NCI-H748 treated with DMSO at 0.1 percent for 48 hours (cell line): ENCODE data around the gene MLYCD.

Experiments
- DNase-seq: peaks from one replicate; lab custom pipeline; 2025; lab: John Stamatoyannopoulos, UW

MLYCD gene

DNA sequence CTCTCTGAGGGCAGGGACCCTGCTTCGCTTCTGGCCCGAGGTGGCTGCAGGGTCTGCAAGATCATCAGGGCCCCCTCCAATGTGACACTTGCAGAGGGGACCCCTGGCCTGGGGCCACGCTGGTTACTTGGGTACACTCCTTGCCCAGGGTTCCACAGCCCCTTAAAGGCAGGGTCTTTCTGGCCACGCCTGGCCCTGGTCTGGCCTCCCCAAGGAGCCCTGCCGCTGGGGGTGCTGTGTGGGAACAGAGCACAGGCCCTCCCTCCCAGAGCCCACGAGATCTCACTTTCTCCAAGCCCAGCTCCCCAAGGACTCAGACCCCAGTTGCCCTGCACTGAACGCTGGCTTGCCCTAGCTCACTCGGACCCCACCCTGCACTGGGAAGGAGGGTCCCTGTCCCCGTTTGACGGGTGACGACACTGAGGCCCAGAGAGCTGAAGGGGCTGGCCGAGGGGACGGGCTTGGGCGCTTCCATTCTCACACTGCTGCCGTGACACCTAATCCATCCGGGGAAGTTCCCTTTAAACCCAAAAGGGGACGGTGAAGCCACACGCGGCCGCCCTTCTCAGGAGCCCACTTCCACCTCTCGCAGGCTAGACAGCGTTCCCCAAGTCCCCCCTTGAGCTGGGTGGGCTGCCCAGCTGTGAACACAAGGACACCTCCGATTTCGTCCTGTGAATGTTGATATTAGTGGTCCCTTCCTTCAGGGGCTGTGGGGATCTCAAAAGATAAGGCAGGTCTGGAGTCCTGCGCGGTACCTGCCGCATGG is 27.2 kb downstream of the MLYCD start:
- DNase-seq: no peak

DNA sequence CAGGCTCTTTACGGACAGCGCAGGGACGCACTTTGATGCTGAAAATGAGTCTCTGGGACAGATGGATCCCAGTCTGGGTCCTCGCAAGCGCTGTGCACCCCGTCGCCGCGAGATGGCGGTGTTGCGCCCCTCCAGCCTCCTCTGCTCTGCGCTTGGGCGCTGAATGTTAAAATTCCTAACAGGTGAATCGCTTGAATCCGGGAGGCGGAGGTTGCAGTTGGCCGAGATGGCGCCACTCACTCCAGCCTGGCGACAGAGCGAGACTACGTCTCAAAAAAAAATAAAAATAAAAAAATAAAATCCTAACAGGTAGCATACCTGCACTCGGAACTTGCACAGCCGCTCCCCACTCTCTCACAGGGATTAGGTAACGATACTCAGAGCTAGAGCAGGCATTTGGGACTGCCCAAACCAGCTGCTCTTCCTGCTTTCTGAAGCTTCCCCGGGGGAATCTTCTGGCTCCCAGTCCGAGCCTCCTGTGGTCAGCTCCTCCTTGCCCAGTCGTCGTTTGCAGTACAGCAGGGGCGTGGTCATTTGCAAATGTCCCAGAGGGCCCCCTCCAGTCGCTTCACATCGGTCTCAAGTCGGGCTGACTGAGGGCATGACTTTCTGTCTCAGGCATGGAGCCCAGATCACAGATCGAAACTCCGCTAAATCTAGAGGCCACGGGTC is 27.9 kb downstream of the MLYCD start:
- DNase-seq: peak; percentile 34

DNA sequence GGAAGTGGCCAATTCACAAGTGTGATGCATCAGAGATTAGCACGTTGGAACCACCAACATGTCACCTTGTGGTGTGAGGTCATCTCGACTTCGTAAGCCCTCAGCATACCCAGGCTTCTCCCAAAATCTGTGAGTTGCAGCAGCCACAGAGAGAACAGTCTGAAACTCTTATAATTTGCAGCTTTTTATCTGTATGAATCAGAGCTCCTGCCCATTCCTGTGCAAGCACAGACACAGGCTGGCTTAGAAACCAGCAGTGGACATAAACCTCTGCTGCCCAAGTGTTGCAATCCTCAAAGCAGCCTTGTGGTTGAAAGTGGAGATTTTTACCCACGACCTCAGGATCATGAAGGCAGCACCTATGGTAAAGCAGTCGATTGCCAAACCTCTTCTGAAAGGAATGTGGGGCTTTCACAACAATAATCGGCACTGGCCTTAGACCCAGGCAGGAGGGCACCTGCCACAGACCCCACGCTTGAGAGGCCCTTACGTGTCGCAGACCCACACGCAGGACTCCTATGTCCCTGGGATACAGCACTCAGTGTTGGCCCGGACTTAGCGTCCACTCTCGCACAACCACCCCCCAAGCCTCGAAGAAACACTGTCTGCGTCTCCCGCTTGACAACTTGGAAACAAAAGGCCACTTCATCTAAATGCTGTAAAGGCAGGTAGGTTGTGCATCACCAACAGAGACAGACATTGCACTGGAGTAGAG is 29.6 kb downstream of the MLYCD start:
- DNase-seq: no peak

DNA sequence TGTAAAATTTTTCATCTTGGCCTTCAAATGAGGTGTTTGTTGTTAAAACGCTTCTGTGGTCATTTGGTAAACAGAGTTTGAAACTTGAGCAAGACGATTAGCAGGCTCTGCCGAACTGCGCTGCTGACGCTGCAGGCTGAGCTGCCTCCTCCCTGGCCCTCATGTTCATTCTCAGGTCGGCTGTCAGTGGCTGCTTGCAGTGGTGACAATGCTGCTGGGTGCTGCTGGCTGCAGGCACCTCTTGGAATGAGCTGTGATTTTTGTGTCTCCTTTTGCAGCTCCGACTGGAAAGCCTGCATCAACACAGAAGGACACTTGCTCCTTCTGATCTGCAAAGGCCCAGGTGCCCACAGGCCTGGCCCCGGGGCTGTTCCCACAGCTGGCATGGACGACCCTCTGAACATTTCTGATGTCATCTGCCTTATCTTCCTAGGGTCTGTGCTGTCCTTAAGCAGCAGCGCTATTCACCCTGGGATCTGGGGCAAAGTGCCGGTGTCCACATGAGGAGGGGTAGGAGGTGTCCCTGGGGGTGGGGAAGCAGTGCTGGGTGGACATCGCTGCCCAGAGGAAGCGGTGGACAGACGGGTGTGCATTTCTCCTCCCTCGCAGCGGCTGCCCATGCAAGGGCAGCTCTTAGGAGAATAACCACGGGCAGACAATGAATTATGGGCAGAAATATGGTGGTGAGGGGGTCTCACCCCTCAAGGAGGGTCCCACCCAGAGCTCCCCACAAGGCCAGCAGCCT is 31.1 kb downstream of the MLYCD start:
- no peak for DNase-seq

DNA sequence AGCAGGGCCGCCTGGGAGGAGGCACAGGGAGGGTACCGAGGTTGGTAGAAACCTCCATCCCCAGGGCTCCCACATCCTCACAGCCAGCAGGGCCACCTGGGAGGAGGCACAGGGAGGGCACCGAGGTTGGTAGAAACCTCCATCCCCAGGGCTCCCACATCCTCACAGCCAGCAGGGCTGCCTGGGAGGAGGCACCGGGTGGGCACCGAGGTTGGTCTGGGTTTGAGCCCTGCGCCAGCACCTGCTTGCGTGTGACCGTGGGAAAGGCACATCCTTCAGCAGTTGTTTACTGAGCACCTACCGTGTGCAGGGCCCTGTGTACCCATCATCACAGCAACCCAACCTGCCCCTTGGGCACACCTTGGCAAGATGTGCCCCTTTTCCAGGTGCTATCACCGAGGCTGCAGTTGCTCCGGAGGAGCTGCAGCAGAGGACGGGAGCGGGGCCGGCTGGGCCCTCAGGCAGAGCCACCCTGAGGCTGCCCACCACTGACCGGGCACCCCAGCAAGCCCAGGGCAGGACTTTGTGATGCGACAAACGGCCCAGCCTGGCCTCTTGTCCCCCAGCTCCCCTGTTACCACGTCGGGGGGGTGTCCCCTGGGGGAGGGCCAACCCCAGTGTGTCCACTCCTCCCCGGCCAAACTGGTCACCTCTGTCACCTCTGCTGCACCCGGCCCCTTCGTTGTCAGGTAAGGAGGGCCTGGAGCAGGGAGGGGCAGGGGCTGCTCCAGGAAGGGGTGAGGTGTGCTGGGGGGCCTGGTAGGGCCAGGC is 32.0 kb downstream of the MLYCD start:
- no peak for DNase-seq

DNA sequence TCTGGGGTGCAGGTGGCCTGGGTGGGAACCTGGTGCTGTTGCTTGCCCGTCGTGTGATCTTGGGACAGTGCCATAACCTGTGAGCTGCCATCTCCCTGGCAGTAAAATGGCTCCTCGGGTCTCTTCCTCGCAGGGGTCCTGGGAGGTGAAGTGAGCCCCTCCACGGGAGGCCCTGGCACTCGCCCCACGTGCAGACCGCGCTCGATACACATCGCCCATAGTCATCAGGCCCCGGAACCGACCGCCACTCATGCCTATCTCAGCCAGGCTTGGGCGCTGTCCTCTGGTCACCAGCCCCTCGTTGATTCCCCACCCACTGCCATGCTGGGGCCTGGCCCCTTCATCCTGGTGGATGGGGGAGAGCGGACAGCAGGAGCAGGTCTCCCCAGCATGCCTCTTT is 32.6 kb downstream of the MLYCD start:
- DNase-seq: no peak

DNA sequence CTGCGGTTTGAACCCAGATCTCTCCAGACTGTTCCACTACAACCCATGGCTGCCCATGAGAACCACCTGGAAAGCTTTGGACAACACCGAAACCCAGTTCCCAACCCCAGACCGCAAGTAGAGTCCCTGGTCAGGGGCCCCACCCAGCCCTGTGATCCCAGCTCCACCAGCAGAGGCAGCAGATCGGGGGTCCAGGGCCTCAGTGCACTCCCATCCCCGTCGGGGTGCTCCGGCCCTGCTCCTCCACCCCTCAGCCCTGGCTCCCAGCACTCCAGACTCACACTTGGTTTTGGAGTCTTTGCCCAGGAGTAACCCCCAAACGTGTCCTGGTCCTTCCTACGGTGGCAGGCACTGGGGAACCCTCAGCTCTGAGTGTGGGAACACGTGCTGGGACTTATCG is 33.4 kb downstream of the MLYCD start:
- no peak for DNase-seq

DNA sequence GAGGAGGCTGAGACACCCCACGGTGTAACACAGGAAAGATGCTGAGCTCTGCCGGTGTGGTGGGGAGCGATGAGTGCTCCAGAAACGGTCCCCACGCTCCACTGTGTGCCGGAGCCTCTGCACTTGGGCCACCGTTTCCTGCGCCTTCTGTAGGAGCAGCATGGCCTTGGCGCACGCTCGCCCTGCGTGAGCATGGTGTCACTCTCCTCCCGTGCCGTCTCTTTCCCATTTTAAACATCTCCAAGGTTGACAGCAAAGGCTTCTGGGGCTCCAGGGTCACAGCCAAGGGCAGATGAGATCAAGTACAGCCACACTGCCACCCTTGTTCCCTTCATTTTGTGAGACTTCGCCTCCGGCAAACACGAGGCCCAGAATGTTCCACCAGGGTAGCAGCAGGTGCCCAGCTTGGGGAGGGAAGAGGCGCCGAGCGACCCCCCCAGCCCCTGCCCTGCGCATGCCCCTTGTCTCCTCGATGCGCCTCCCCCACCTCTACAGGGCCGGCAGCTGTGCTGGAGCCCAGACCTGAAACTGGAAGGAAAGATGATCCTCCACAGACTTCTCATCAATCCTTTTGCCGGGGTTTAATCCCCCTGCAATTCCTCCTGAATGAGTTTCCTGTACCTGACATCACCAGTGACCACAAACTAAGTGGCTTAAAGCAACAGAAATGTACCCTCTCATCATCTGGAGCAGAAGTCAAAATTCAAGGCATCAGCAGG is 34.2 kb downstream of the MLYCD start:
- DNase-seq: no peak

DNA sequence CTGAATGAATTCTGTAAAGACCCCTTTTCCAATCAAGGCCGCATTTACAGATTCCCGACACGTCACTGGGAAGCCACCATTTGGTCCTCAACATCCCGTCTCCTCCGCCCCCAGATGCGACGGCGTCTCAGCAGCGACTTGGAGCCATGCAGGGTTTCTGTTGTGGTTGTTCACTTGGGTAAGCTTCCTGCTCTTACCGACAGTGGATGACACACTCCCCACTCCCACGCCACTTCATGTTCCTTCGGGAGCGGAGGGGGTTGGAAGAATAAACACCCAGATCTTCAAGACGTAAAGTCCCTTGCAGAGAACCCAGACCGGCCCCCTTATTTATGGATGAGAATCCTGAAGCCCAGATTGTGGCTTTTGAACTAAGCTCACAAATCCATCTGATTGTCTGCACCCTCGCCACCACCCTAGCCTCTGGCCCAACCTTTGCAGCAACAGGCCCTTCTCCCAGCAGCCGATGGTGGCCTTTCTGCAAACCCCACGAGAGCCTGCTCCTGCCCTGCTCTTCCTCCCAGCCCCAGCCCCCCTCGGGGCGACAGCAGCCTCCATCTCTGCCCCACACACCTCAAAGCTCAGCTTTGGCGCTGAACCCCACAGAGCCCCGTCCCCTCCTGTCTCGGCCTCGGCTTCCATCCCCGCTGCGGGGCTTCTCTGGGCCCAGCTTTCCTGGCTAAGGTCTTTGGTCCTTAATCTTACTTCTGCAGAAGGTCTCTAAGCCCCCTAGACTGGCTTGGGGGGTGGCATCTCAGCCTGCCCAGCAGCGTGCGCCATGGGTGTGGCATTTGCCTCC is 35.2 kb downstream of the MLYCD start:
- DNase-seq: no peak

DNA sequence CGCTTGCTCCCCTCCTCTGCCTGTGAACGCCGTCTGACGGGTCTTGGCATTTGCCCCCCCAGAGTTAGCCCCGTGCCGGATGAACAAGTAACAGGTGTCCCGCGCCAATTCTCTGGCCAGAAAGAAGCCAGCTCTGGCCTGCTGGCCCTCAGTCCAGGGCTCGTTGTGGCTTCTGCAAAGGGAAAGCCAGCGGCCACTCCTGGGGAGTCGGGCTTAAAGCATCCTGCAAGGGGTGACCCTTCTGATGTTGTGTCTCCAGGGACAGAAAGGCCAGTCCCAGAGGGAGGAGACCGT is 35.7 kb downstream of the MLYCD start:
- DNase-seq: no peak

DNA sequence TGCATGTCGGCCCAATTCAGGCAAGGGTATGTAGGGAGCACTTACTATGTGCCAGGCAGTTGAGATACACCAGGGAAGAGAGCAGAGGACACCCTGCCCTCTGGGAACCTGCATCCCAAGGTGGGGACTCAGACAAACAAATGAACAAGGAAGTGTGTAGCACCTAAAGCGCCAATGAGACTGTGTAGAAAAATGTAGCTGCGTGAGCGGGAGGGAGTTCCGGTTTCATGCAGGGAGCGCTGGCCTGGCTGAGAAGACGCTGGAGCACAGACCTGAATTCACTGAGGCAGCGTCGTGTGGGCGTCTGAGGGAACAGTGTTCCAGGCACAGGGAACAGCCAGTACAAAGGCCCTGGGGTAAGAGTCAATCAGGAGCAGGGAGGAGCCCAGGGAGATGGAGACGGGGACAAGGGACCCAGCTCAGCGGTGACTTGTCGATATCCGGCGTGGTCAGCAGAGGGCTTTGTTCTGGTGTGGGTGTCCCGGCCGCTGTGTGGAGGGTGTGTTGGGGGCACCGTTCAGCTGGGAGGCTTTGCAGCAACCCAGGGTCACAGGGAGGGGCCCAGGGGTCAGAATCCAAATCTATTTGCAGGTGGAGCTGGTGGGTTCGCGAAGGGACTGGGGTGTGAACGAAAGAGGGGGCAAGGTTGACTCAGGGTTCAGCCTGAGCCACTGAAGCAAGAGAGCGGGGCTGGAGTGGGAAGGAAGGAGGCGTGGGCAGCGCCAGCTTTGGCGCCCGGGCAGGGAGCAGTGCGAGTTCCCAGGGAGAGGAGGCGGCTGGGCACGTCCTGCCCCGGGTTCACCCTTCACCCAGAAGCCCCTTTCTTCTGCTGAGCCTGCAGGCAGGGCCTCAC is 36.3 kb downstream of the MLYCD start:
- no peak for DNase-seq

DNA sequence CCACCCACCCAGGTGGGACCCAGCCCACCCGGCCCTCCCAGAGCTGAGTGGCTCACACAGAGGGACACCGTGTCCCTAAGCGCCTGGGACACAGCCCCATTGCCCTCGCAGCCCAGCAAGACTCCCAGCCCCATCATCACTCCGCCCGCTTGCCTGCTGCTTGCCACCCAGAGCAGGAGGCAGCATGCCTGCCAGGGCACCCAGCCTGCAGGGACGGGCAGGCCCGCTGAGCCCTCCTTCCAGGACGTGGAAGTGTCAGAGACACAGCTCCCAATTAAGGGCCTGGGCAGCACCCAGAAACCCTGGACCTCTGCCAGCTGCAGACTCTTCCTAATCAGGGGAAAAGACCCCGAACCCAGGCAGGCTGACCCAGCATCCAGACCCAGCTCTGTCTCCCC is 36.9 kb downstream of the MLYCD start:
- DNase-seq: no peak

DNA sequence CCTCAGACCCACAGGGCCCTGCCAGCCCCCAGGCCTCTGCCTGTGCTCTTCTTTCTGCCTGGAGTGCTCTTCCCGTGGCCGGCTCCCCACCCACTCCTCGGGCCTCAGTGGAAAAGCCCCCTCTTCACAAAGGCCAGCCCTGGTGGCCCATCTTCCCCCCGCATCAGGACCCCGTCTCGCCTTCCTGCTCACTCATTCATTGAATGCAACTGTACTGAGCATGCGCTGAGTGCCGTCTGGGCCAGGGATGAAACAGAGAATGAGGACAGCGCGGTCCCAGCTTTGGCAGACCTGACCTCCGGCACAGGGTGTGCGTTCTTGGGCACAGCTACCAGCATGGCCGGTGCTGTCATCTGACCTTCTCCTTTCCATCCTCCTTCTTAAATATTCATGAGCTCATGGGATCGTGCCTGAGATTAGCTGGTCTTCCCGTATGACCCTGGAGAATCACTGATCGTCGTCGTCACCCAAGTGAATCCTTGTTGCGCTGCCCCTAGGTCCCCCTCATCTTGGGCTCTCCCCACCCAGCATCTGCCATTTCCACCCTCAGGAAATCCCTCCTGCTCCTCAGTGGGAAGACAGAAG is 37.8 kb downstream of the MLYCD start:
- no peak for DNase-seq

DNA sequence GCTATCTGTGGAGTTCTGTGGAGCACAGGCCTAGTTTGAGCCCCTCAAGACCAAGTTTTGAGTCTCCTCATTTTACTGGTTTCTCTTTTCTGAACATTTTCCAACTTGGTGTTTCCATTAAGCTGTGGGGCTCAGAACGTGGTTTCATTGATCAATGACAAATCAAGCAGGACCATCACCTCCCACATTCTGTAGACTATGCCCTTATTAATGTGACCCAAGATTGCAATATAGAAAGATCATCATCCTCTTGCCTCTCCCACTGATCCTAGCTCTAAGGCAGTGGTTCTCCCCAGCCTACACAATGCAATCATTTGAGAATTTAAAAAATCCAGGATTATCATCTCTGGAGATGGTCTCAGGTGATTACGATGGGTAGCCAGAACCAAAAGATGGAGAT is 38.4 kb downstream of the MLYCD start:
- DNase-seq: no peak

DNA sequence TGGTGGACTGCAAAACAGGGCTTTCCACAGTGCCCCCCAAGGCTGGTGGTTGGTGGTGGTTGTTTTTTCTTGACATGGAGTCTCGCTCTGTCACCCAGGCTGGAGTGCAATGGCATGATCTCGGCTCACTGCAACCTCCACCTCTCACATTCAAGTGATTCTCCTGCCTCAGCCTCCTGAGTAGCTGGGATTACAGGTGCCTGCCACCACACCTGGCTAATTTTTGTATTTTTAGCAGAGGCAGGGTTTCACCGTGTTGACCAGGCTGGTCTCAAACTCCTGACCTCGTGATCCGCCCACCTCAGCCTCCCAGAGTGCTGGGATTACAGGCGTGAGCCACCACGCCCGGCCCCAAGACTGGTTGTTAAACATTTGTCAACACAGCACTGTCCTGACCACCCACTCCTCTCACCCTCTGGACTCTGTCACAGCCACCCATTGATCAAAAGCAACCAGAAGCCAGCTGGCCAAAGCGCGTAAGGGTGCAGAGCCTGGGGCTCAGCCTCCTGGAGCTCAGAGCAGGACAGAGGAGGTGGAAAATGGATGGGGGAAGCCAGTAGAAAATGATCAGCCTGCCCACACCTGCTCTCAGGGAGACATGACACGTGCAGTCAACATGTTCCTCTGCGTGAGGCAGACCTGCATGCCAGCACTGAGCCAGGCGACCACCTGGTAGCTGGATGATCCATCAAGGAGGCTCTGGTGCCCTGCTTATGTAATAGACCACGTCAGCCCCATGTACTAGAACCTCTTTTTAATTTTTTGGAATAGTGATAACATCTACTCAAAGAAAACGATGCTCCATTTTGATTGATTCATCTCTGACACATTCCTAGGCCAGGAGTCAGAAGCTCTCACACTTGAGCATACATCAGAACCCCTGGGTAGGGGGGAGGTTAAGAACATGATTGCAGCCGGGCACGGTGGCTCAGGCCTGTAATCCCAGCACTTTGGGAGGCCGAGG is 39.3 kb downstream of the MLYCD start:
- no peak for DNase-seq

DNA sequence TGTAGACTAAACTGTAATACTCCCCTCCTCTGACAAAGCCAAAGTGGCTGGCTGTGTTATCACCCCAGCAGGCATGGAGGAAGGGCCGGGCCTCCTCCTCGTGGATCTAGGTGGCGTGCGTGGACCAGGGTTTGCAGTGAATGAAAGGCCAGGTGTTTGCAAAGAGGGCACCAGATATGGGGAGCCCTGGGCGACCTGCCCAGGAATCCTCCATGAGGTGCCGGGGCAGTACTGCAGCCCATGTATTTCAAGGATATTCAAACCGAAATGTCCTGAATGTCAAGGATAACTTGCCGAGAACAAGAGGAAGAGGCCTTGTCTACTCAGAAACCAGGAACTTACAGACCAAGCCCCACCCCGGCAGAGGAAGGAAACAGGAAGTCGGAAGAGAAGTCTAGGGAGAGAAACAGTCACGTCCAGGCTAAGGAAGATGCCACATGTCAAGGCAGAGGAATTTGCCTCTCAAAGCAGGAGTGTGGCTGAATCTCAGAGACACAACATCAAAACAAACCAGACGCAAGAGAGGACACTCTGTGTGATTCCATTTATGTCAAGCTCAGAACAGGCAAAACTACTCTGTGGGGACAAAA is 40.4 kb downstream of the MLYCD start:
- DNase-seq: no peak

DNA sequence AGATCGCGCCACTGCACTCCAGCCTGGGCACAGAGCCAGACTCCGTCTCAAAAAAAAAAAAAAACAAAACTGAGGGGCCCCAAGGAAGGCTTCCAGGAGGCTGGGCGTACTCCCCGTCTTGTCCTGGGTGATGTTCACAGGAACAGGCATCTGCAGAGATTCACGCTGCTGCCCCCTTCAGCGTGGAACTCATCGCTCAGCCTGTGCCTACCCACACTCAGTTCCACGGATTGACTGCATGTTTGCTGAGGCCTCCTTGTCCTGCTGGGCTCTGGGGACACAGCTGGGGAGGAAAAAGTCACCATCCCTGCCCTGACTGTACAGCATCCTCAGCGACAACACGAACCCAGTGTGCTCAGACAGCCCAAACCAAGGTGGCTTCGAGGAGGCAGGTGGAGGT is 41.2 kb downstream of the MLYCD start:
- DNase-seq: no peak
